ENCODE results near the gene FOXI1.

FOXI1 gene

DNA sequence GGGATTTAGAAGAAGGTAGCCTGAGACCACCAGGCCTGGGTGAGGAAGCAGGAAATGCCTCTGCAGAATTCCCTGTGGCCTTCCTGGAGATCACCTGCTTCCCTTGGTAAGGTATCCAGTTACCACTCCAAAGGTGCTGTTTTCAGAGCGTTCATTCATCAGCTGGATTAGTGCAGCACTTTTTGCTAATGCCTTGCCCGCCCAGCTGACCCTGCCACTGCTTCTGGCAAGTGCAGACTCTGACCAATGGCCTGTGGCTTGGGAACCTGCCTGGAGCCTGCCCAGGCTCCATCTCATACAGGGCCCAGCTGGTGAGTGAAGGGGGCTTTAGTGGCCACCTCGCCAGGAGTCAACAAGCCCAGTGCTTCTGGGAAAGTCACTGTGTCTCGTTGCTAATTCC lies 48.6 kb downstream of the FOXI1 start:
- no peak for DNase-seq

GRCh38 chr5:170154744-170155143 lies 49.0 kb downstream of the FOXI1 start:
- no peak for DNase-seq

DNA sequence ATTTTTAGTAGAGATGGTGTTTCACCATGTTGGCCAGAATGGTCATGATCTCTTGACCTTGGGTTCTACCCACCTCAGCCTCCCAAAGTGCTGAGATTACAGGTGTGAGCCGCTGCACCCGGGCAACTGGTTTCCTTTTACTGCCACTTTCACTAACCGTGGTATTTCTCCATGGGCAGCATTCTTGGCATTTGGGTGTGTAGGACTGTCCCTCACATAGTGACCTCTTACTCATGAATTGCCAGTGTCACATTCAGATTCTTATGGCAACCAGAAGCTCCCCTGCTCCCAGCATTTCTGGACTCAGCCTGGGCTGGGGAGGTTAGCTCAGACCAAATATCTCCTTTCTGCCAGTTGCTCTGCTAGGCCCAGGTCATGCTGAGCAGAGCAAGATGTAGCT lies 50.1 kb downstream of the FOXI1 start:
- DNase-seq, result no peak

DNA sequence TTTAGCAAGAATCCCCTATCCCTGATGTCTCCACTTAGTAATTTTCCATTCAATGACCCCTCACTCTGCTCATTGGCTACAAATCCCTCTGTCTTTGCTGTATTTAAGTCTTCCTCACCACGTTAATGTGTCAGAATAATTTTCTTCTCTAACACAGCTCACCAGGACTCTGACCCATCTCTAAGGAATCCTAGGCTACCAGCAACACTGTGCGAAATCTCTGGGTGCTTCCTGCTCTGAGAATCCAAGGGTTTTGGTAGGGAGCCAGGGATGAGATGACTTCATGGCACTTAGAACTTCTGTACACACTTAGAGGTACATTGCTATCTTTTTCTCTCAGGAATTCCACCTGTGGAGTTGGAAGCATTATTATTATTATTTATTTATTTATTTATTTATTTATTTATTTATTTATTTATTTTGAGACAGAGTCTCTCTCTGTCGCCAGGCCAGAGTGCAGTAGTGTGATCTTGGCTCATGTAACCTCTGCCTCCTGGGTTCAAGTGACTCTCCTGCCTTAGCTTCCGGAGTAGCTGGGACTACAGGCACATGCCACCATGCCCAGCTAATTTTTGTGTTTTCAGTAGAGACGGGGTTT lies 53.5 kb downstream of the FOXI1 start:
- no peak for DNase-seq
